Thoracic aorta (tissue), 2 donors: Measurements from ENCODE around the gene WNT5A. TPM values are rescaled to one million over a fixed set of nuclear protein-coding genes. Genes with fewer than 3 reads are reported as not detected.

Experiments used
- ATAC-seq: fragments of 150-250 bp; one replicate; pipeline ENCODE4 v1.8.0; 2017; ENCODE audit warnings: low read depth; ENCODE audit not compliant: insufficient number of reproducible peaks, low FRiP score
- DNase-seq: peaks from one replicate; pipeline ENCODE4 v3.0.0-alpha.2; 2020; ENCODE audit warnings: low spot score
- H3K27ac ChIP-seq, 2 donors: fragments of 200-600 bp; sonication (generic); 1 replicate in 1 of 2; 2 replicates in 1 of 2; pipeline ENCODE4 v1.5.1; 2016; ENCODE audit warnings: mild to moderate bottlenecking in 2 of 2, moderate library complexity in 2 of 2
- H3K27me3 ChIP-seq: fragments of 200-600 bp; sonication (generic); replicated peaks from 2 replicates; pipeline ENCODE4 v1.6.0; 2016; ENCODE audit warnings: mild to moderate bottlenecking; ENCODE audit not compliant: insufficient read depth
- H3K36me3 ChIP-seq: fragments of 200-600 bp; sonication (generic); one replicate; pipeline ENCODE4 v1.5.1; 2016
- H3K4me1 ChIP-seq, 2 donors: fragments of 200-600 bp; sonication (generic); 1 replicate in 1 of 2; 2 replicates in 1 of 2; pipeline versions ENCODE4 v1.5.1 to v1.6.0; 2016; ENCODE audit warnings: low read depth in 2 of 2, mild to moderate bottlenecking in 1 of 2; ENCODE audit not compliant: control insufficient read depth in 1 of 2
- H3K4me3 ChIP-seq: fragments of 200-600 bp; sonication (generic); 2 replicates; pipeline ENCODE4 v1.5.1; 2016; ENCODE audit warnings: mild to moderate bottlenecking
- H3K9me3 ChIP-seq: fragments of 200-600 bp; sonication (generic); 2 replicates; pipeline ENCODE4 v1.5.1; 2016
- CTCF ChIP-seq: fragments of 200-600 bp; sonication (generic); IDR thresholded peaks from one replicate; pipeline ENCODE4 v1.5.1; 2019; ENCODE audit warnings: antibody characterized with exemption
- total RNA-seq, 2 donors: library from RNA; depleted of rRNA; stranded (reverse); fragments of >200 nt; gene quantifications; one replicate each; pipeline versions ENCODE4 v1.1.0 to v1.2.3, GENCODE V29; 2016

The WNT5A gene
- total RNA-seq, 2 donors from 2014 or later: 5.4 to 6.5 TPM

- no peak for TF ChIP-seq CTCF
- no peak overlapping the region for H3K4me3 ChIP-seq
- no peaks in the 10 kb centered on the region for H3K9me3 ChIP-seq
- DNase-seq: no peak
- no peak overlapping the region for H3K27ac ChIP-seq
- peaks cover 0 to 13% of the 10 kb centered on the region in 2 donors for H3K4me1 ChIP-seq
- H3K36me3 ChIP-seq: no peaks in the 10 kb centered on the region
- ATAC-seq: no peak
- H3K27me3 ChIP-seq: no peaks in the 10 kb centered on the region
Measured at GRCh38 chr3:55521064-55521737, 34.1 kb upstream of the WNT5A start.

GRCh38 chr3:55519019-55519418, 31.9 kb upstream of the WNT5A start:
- no peaks in the 10 kb centered on the region for H3K27me3 ChIP-seq
- no peak overlapping the region for H3K4me3 ChIP-seq
- no peak for TF ChIP-seq CTCF
- ATAC-seq (no peak), DNase-seq (no peak)
- H3K36me3 ChIP-seq: no peaks in the 10 kb centered on the region
- H3K9me3 ChIP-seq: no peaks in the 10 kb centered on the region
- no peak overlapping the region for H3K27ac ChIP-seq
- peaks cover 0 to under 1% of the 10 kb centered on the region in 2 donors for H3K4me1 ChIP-seq

- Histone ChIP-seq H3K27ac (no peak overlapping the region), H3K27me3 (no peaks in the 10 kb centered on the region), H3K9me3 (no peaks in the 10 kb centered on the region), H3K36me3 (no peaks in the 10 kb centered on the region), H3K4me1 (no peaks in the 10 kb centered on the region), H3K4me3 (no peak overlapping the region)
- ATAC-seq (no peak), DNase-seq (no peak)
- no peak for TF ChIP-seq CTCF
Measured at GRCh38 chr3:55518451-55518850, 31.3 kb upstream of the WNT5A start.

GRCh38 chr3:55516392-55517030, 29.4 kb upstream of the WNT5A start:
- Histone ChIP-seq H3K36me3 (no peaks in the 10 kb centered on the region), H3K4me1 (peaks cover 0 to 8% of the 10 kb centered on the region in 2 donors), H3K27me3 (no peaks in the 10 kb centered on the region), H3K27ac (no peak overlapping the region), H3K9me3 (no peaks in the 10 kb centered on the region), H3K4me3 (no peak overlapping the region)
- no peak for DNase-seq
- no peak for ATAC-seq
- no peak for TF ChIP-seq CTCF

- DNase-seq (no peak), ATAC-seq (no peak)
- H3K4me1 ChIP-seq: peaks cover 0 to 8% of the 10 kb centered on the region in 2 donors
- TF ChIP-seq CTCF: no peak
- H3K27me3 ChIP-seq: no peaks in the 10 kb centered on the region
- H3K9me3 ChIP-seq: no peaks in the 10 kb centered on the region
- no peak overlapping the region for H3K27ac ChIP-seq
- no peak overlapping the region for H3K4me3 ChIP-seq
- no peaks in the 10 kb centered on the region for H3K36me3 ChIP-seq
Measured at GRCh38 chr3:55515550-55516246, 28.6 kb upstream of the WNT5A start.
